IMR-90 (cell line): ENCODE measurements around the gene RXRB. TPM values are rescaled to one million over a fixed set of nuclear protein-coding genes. Genes with fewer than 3 reads are reported as not detected.

ENCODE experiments used
- ATAC-seq: fragments of 200-7000 bp; cut with Tn5 transposase; 2 replicates; pipeline ENCODE4 v1.9.1; 2020; ENCODE audit warnings: low read depth, mild to moderate bottlenecking, moderate library complexity
- BruUV-seq: library from RNA; stranded (reverse); fragments of 400-500 nt; replicated peaks from 2 replicates; lab custom pipeline; 2021; lab: Mats Ljungman, UMichigan
- CTCF ChIA-PET: fragments of 300-600 bp; formaldehyde crosslinking; extraction: SDS; loops from one replicate; lab custom pipeline; 2021; ENCODE audit warnings: antibody characterized with exemption; lab: Yijun Ruan, JAX
- POLR2A ChIA-PET: fragments of 300-600 bp; sonication (Branson Sonifier 250); formaldehyde crosslinking; loops from one replicate; lab custom pipeline; 2022; ENCODE audit warnings: antibody characterized with exemption; ENCODE audit not compliant: unreplicated experiment; lab: Charles Lee
- DNase-seq: peaks from one replicate; pipeline ENCODE4 v3.0.0; 2013
- H2AFZ ChIP-seq: replicated peaks from 2 replicates; pipeline ENCODE3; 2013; ENCODE audit warnings: low read length, mild to moderate bottlenecking; ENCODE audit not compliant: poor library complexity
- H2AK5ac ChIP-seq: 2 replicates; pipeline ENCODE4 v1.6.1; 2013; ENCODE audit warnings: low read depth, low read length, inconsistent platforms
- H2AK9ac ChIP-seq: replicated peaks from 2 replicates; pipeline ENCODE3; 2013; ENCODE audit warnings: mild to moderate bottlenecking, low read depth, low read length, moderate library complexity; ENCODE audit not compliant: poor library complexity
- H2BK120ac ChIP-seq: 2 replicates; pipeline ENCODE4 v1.6.1; 2013; ENCODE audit warnings: low read depth, low read length, inconsistent platforms
- H2BK15ac ChIP-seq: 3 replicates; pipeline ENCODE4 v1.6.1; 2013; ENCODE audit warnings: low read depth, low read length, inconsistent platforms
- H2BK20ac ChIP-seq: 2 replicates; pipeline ENCODE4 v1.6.1; 2013; ENCODE audit warnings: low read depth, mild to moderate bottlenecking, inconsistent platforms, low read length, moderate library complexity
- H2BK5ac ChIP-seq: 2 replicates; pipeline ENCODE4 v1.6.1; 2013; ENCODE audit warnings: mild to moderate bottlenecking, low read depth, low read length, inconsistent platforms; ENCODE audit not compliant: poor library complexity, severe bottlenecking
- H3K14ac ChIP-seq: replicated peaks from 2 replicates; pipeline ENCODE4 v1.6.1; 2013; ENCODE audit warnings: low read depth, low read length, inconsistent platforms
- H3K18ac ChIP-seq: 2 replicates; pipeline ENCODE4 v1.6.1; 2013; ENCODE audit warnings: low read depth, low read length, control low read depth
- H3K23ac ChIP-seq: 2 replicates; pipeline ENCODE4 v1.6.1; 2013; ENCODE audit warnings: low read depth, low read length, inconsistent platforms
- H3K27ac ChIP-seq: 2 replicates; pipeline ENCODE4 v1.5.1; 2013; ENCODE audit warnings: mild to moderate bottlenecking, control low read depth, low read length; ENCODE audit not compliant: insufficient read depth
- H3K27me3 ChIP-seq: 2 replicates; pipeline ENCODE4 v1.6.1; 2013; ENCODE audit warnings: low read length; ENCODE audit not compliant: control insufficient read depth, insufficient read depth
- H3K36me3 ChIP-seq: 2 replicates; pipeline ENCODE4 v1.6.1; 2013; ENCODE audit warnings: low read length, mixed read lengths; ENCODE audit not compliant: control insufficient read depth, insufficient read depth
- H3K4ac ChIP-seq: 2 replicates; pipeline ENCODE4 v1.6.1; 2013; ENCODE audit warnings: low read depth, low read length, inconsistent platforms
- H3K4me1 ChIP-seq: 2 replicates; pipeline ENCODE4 v1.6.1; 2013; ENCODE audit warnings: low read length, mixed read lengths; ENCODE audit not compliant: control insufficient read depth, insufficient read depth
- H3K4me2 ChIP-seq: 2 replicates; pipeline ENCODE4 v1.6.1; 2013; ENCODE audit warnings: low read depth, mild to moderate bottlenecking, control low read depth, low read length, moderate library complexity
- H3K4me3 ChIP-seq: 2 replicates; pipeline ENCODE4 v1.5.1; 2013; ENCODE audit warnings: low read depth, mild to moderate bottlenecking, control low read depth, low read length, moderate library complexity; ENCODE audit not compliant: insufficient read depth
- H3K56ac ChIP-seq: 2 replicates; pipeline ENCODE4 v1.6.1; 2013; ENCODE audit warnings: low read length, inconsistent platforms; ENCODE audit not compliant: insufficient read depth; ENCODE audit errors: extremely low read depth
- H3K79me1 ChIP-seq, 2 experiments: 2 replicates each; pipeline ENCODE4 v1.6.1; 2013; ENCODE audit warnings: low read length in 2 of 2, inconsistent platforms in 1 of 2, low read depth in 1 of 2
- H3K9ac ChIP-seq: 2 replicates; pipeline ENCODE4 v1.6.1; 2013; ENCODE audit warnings: low read depth, low read length, control low read depth
- H3K9me1 ChIP-seq: 2 replicates; pipeline ENCODE4 v1.6.1; 2013; ENCODE audit warnings: low read length, inconsistent platforms; ENCODE audit not compliant: insufficient read depth
- H3K9me3 ChIP-seq: 2 replicates; pipeline ENCODE4 v1.6.1; 2013; ENCODE audit warnings: low read length; ENCODE audit not compliant: control insufficient read depth, insufficient read depth
- H4K20me1 ChIP-seq: 2 replicates; pipeline ENCODE4 v1.6.1; 2013; ENCODE audit warnings: low read length, inconsistent platforms; ENCODE audit not compliant: insufficient read depth
- H4K5ac ChIP-seq: 2 replicates; pipeline ENCODE4 v1.6.1; 2013; ENCODE audit warnings: mild to moderate bottlenecking, low read depth, low read length, control low read depth
- H4K8ac ChIP-seq, 2 experiments: 2 replicates each; pipeline ENCODE4 v1.6.1; 2013; ENCODE audit warnings: low read depth in 2 of 2, low read length in 2 of 2, control low read depth in 1 of 2, inconsistent platforms in 1 of 2
- H4K91ac ChIP-seq: 2 replicates; pipeline ENCODE4 v1.6.1; 2013; ENCODE audit warnings: low read depth, low read length, inconsistent platforms; ENCODE audit not compliant: insufficient read depth
- BHLHE40 ChIP-seq: fragments of 150-350 bp; IDR thresholded peaks from 2 replicates; pipeline ENCODE4 v1.6.1; 2016; ENCODE audit warnings: mild to moderate bottlenecking, low read depth, low read length
- CEBPB ChIP-seq: IDR thresholded peaks from 2 replicates; pipeline ENCODE4 v1.6.1; 2012; ENCODE audit warnings: low read depth, low read length, improper control_type of control experiment
- ELK1 ChIP-seq: fragments of 150-350 bp; IDR thresholded peaks from 2 replicates; pipeline ENCODE4 v1.6.1; 2016; ENCODE audit warnings: low read depth, mild to moderate bottlenecking, low read length, moderate library complexity, borderline replicate concordance
- FOS ChIP-seq: fragments of 150-350 bp; IDR thresholded peaks from 2 replicates; pipeline ENCODE4 v1.6.1; 2016; ENCODE audit warnings: low read depth, low read length
- MAZ ChIP-seq: IDR thresholded peaks from 2 replicates; pipeline ENCODE4 v1.6.1; 2012; ENCODE audit warnings: low read depth, mild to moderate bottlenecking, low read length, improper control_type of control experiment, moderate library complexity, borderline replicate concordance
- NFE2L2 ChIP-seq: fragments of 150-350 bp; IDR thresholded peaks from 2 replicates; pipeline ENCODE4 v1.6.1; 2016; ENCODE audit warnings: low read depth, mild to moderate bottlenecking, low read length
- RFX5 ChIP-seq: IDR thresholded peaks from 2 replicates; pipeline ENCODE4 v1.8.0; 2012; ENCODE audit warnings: low read depth, mild to moderate bottlenecking, low read length, moderate library complexity
- SMC3 ChIP-seq: fragments of 150-350 bp; IDR thresholded peaks from 2 replicates; pipeline ENCODE4 v1.6.1; 2016; ENCODE audit warnings: low read depth, mild to moderate bottlenecking, antibody characterized with exemption, low read length, moderate library complexity
- USF2 ChIP-seq: fragments of 150-350 bp; IDR thresholded peaks from 2 replicates; pipeline ENCODE4 v1.6.1; 2017; ENCODE audit warnings: mild to moderate bottlenecking, antibody characterized with exemption, low read length, low read depth
- WGBS, 2 experiments: methylation state at CpG; one replicate each; pipeline versions ENCODE4 v1.1.5 to v1.1.7; 2013; ENCODE audit warnings: missing lambda C conversion rate in 2 of 2; ENCODE audit not compliant: insufficient read length in 1 of 2; ENCODE audit errors: extremely low coverage in 2 of 2; 5-methylcytosine and 5-hydroxymethylcytosine counted together
- dilution Hi-C: fragments of 300-500 bp; cut with HindIII; formaldehyde crosslinking; loops from one replicate; pipeline ENCODE4 v1.14.3; 2018; ENCODE audit warnings: low sequenced_read_pairs; ENCODE audit not compliant: unreplicated experiment
- in situ Hi-C: fragments of 300-500 bp; cut with MboI; formaldehyde crosslinking; loops from 3 replicates; pipeline ENCODE4 v1.14.3; 2019; ENCODE audit warnings: low sequenced_read_pairs, inconsistent platforms, mixed read lengths
- intact Hi-C: fragments of 100-400 bp; cut with micrococcal nuclease; formaldehyde crosslinking; loops from 2 replicates; pipeline ENCODE4 v1.10.0; 2022
- polyA plus RNA-seq, 3 experiments: library from polyadenylated mRNA; depleted of rRNA; stranded (reverse); fragments of >200 nt; gene quantifications; 2 replicates each; pipeline ENCODE4 v1.2.3, GENCODE V29; 2012; ENCODE audit warnings: low replicate concordance in 1 of 3
- total RNA-seq: library from RNA; depleted of rRNA; stranded (reverse); fragments of >200 nt; gene quantifications from 2 replicates; pipeline ENCODE4 v1.2.3, GENCODE V29; 2012
- TF ChIP-seq, protein P1 (sequence below): conservative IDR thresholded peaks from 2 replicates; pipeline ENCODE4 v1.5.1; 2012; ENCODE audit warnings: mild to moderate bottlenecking, low read depth, low read length, improper control_type of control experiment

RXRB gene
- total and polyA plus RNA-seq, 2 of the 4 experiments (the other 2 are of a cell fraction) = 18.6 to 53.7 TPM

DNA sequence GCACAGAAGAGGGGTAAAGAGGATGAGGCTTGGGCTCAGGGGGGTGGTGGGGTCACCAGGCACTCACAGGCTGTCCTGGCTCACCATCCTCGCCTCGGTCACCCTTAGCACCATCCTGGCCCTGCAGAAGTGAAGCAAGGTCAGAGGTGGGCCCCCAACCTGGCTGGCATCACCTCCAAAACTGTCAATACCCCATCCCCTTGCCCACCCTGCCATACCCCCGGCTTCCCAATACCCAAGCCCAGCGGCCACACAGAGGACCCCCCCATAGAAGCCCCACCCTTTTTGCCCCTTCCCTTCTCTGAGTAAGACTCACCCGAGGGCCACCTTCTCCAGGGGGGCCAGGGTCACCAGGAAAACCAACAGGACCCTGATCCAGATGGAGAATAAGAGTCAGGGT, 31.8 kb downstream of the RXRB start:
- H4K5ac ChIP-seq = no peak overlapping the region
- H2AFZ ChIP-seq = no peak overlapping the region
- no TSS peak for BruUV-seq
- H3K4me1 ChIP-seq = no peaks in the 10 kb centered on the region
- H3K4me2 ChIP-seq = no peak overlapping the region
- no peak overlapping the region for H2AK5ac ChIP-seq
- no peaks in the 10 kb centered on the region for H3K9me3 ChIP-seq
- TF ChIP-seq, protein P1, sequence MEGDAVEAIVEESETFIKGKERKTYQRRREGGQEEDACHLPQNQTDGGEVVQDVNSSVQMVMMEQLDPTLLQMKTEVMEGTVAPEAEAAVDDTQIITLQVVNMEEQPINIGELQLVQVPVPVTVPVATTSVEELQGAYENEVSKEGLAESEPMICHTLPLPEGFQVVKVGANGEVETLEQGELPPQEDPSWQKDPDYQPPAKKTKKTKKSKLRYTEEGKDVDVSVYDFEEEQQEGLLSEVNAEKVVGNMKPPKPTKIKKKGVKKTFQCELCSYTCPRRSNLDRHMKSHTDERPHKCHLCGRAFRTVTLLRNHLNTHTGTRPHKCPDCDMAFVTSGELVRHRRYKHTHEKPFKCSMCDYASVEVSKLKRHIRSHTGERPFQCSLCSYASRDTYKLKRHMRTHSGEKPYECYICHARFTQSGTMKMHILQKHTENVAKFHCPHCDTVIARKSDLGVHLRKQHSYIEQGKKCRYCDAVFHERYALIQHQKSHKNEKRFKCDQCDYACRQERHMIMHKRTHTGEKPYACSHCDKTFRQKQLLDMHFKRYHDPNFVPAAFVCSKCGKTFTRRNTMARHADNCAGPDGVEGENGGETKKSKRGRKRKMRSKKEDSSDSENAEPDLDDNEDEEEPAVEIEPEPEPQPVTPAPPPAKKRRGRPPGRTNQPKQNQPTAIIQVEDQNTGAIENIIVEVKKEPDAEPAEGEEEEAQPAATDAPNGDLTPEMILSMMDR = no peak
- no peak for TF ChIP-seq ELK1
- TF ChIP-seq BHLHE40 = no peak
- TF ChIP-seq MAZ = no peak
- TF ChIP-seq FOS = no peak
- no peak for TF ChIP-seq NFE2L2
- no peak for TF ChIP-seq RFX5
- no peak for TF ChIP-seq USF2
- TF ChIP-seq CEBPB = no peak
- TF ChIP-seq SMC3 = no peak
- no peak for ATAC-seq
- H2BK120ac ChIP-seq = no peak overlapping the region
- no peak for DNase-seq
- no peak overlapping the region for H4K8ac ChIP-seq
- H3K9me1 ChIP-seq = no peaks in the 10 kb centered on the region
- intact Hi-C loops = no loop called here
- H3K36me3 ChIP-seq = no peaks in the 10 kb centered on the region
- ChIA-PET CTCF (no interaction called here), POLR2A (no interaction called here)
- H3K4ac ChIP-seq = no peak overlapping the region
- no peak overlapping the region for H3K14ac ChIP-seq
- H3K27me3 ChIP-seq = peaks cover 7% of the 10 kb centered on the region
- no peak overlapping the region for H4K91ac ChIP-seq
- no peaks in the 10 kb centered on the region for H4K20me1 ChIP-seq
- no peak overlapping the region for H2BK5ac ChIP-seq
- dilution Hi-C loops = no loop called here
- H3K27ac ChIP-seq = no peak overlapping the region
- H3K18ac ChIP-seq = no peak overlapping the region
- H3K56ac ChIP-seq = no peak overlapping the region
- H3K79me1 ChIP-seq = no peaks in the 10 kb centered on the region
- WGBS, 2 experiments = 20% methylated on average over 2 of the region's 5 CpGs; no CpG with 5 or more reads in 1 of the 2 experiments
- no peak overlapping the region for H3K4me3 ChIP-seq
- H3K23ac ChIP-seq = no peak overlapping the region
- H2AK9ac ChIP-seq = no peak overlapping the region
- no peak overlapping the region for H2BK20ac ChIP-seq
- in situ Hi-C loops = loop anchor here (10.0 kb wide), 1 partner anchor 154 kb away; no protein-coding TSS in a partner anchor
- H2BK15ac ChIP-seq = no peak overlapping the region
- no peak overlapping the region for H3K9ac ChIP-seq
